Uterus (tissue), 2 donors: ENCODE measurements around the gene SPACA5.
"Not testable (repeated sequence)": the region's sequence is repeated elsewhere in the genome, so short reads cannot be mapped to it uniquely, and the experiment has no call there.

Experiments
- CTCF ChIP-seq, 4 experiments: fragments of 200-600 bp in 2 of 4; fragments of 450-650 bp in 2 of 4; sonication (generic) in 2 of 4; IDR thresholded peaks; one replicate each; pipeline ENCODE4 v1.5.1; 2016 to 2019; ENCODE audit warnings: antibody characterized with exemption in 4 of 4, mild to moderate bottlenecking in 2 of 4, moderate library complexity in 1 of 4
- POLR2A ChIP-seq, 2 donors: fragments of 450-650 bp; IDR thresholded peaks; one replicate each; pipeline ENCODE4 v1.6.1; 2016; ENCODE audit warnings: antibody characterized with exemption in 2 of 2, mild to moderate bottlenecking in 1 of 2, moderate library complexity in 1 of 2

- not testable (repeated sequence) for TF ChIP-seq CTCF, POLR2A (IDR thresholded peaks at IDR 0.05)
These were observed 48.6 kb upstream of the SPACA5 start for GRCh38 chrX:47958206-47958605.
